IMR-90 (cell line): ENCODE measurements around the gene FADS2. TPM values are rescaled to one million over a fixed set of nuclear protein-coding genes. Genes with fewer than 3 reads are reported as not detected.

ENCODE experiments used
- ATAC-seq: fragments of 200-7000 bp; cut with Tn5 transposase; 2 replicates; pipeline ENCODE4 v1.9.1; 2020; ENCODE audit warnings: low read depth, mild to moderate bottlenecking, moderate library complexity
- BruUV-seq: library from RNA; stranded (reverse); fragments of 400-500 nt; replicated peaks from 2 replicates; lab custom pipeline; 2021; lab: Mats Ljungman, UMichigan
- CTCF ChIA-PET: fragments of 300-600 bp; formaldehyde crosslinking; extraction: SDS; loops from one replicate; lab custom pipeline; 2021; ENCODE audit warnings: antibody characterized with exemption; lab: Yijun Ruan, JAX
- POLR2A ChIA-PET: fragments of 300-600 bp; sonication (Branson Sonifier 250); formaldehyde crosslinking; loops from one replicate; lab custom pipeline; 2022; ENCODE audit warnings: antibody characterized with exemption; ENCODE audit not compliant: unreplicated experiment; lab: Charles Lee
- DNase-seq: peaks from one replicate; pipeline ENCODE4 v3.0.0; 2013
- H2AFZ ChIP-seq: replicated peaks from 2 replicates; pipeline ENCODE3; 2013; ENCODE audit warnings: low read length, mild to moderate bottlenecking; ENCODE audit not compliant: poor library complexity
- H2AK5ac ChIP-seq: 2 replicates; pipeline ENCODE4 v1.6.1; 2013; ENCODE audit warnings: low read depth, low read length, inconsistent platforms
- H2AK9ac ChIP-seq: replicated peaks from 2 replicates; pipeline ENCODE3; 2013; ENCODE audit warnings: mild to moderate bottlenecking, low read depth, low read length, moderate library complexity; ENCODE audit not compliant: poor library complexity
- H2BK120ac ChIP-seq: 2 replicates; pipeline ENCODE4 v1.6.1; 2013; ENCODE audit warnings: low read depth, low read length, inconsistent platforms
- H2BK15ac ChIP-seq: 3 replicates; pipeline ENCODE4 v1.6.1; 2013; ENCODE audit warnings: low read depth, low read length, inconsistent platforms
- H2BK20ac ChIP-seq: 2 replicates; pipeline ENCODE4 v1.6.1; 2013; ENCODE audit warnings: low read depth, mild to moderate bottlenecking, inconsistent platforms, low read length, moderate library complexity
- H2BK5ac ChIP-seq: 2 replicates; pipeline ENCODE4 v1.6.1; 2013; ENCODE audit warnings: mild to moderate bottlenecking, low read depth, low read length, inconsistent platforms; ENCODE audit not compliant: poor library complexity, severe bottlenecking
- H3K14ac ChIP-seq: replicated peaks from 2 replicates; pipeline ENCODE4 v1.6.1; 2013; ENCODE audit warnings: low read depth, low read length, inconsistent platforms
- H3K18ac ChIP-seq: 2 replicates; pipeline ENCODE4 v1.6.1; 2013; ENCODE audit warnings: low read depth, low read length, control low read depth
- H3K23ac ChIP-seq: 2 replicates; pipeline ENCODE4 v1.6.1; 2013; ENCODE audit warnings: low read depth, low read length, inconsistent platforms
- H3K27ac ChIP-seq: 2 replicates; pipeline ENCODE4 v1.5.1; 2013; ENCODE audit warnings: mild to moderate bottlenecking, control low read depth, low read length; ENCODE audit not compliant: insufficient read depth
- H3K27me3 ChIP-seq: 2 replicates; pipeline ENCODE4 v1.6.1; 2013; ENCODE audit warnings: low read length; ENCODE audit not compliant: control insufficient read depth, insufficient read depth
- H3K36me3 ChIP-seq: 2 replicates; pipeline ENCODE4 v1.6.1; 2013; ENCODE audit warnings: low read length, mixed read lengths; ENCODE audit not compliant: control insufficient read depth, insufficient read depth
- H3K4ac ChIP-seq: 2 replicates; pipeline ENCODE4 v1.6.1; 2013; ENCODE audit warnings: low read depth, low read length, inconsistent platforms
- H3K4me1 ChIP-seq: 2 replicates; pipeline ENCODE4 v1.6.1; 2013; ENCODE audit warnings: low read length, mixed read lengths; ENCODE audit not compliant: control insufficient read depth, insufficient read depth
- H3K4me2 ChIP-seq: 2 replicates; pipeline ENCODE4 v1.6.1; 2013; ENCODE audit warnings: low read depth, mild to moderate bottlenecking, control low read depth, low read length, moderate library complexity
- H3K4me3 ChIP-seq: 2 replicates; pipeline ENCODE4 v1.5.1; 2013; ENCODE audit warnings: low read depth, mild to moderate bottlenecking, control low read depth, low read length, moderate library complexity; ENCODE audit not compliant: insufficient read depth
- H3K56ac ChIP-seq: 2 replicates; pipeline ENCODE4 v1.6.1; 2013; ENCODE audit warnings: low read length, inconsistent platforms; ENCODE audit not compliant: insufficient read depth; ENCODE audit errors: extremely low read depth
- H3K79me1 ChIP-seq, 2 experiments: 2 replicates each; pipeline ENCODE4 v1.6.1; 2013; ENCODE audit warnings: low read length in 2 of 2, inconsistent platforms in 1 of 2, low read depth in 1 of 2
- H3K9ac ChIP-seq: 2 replicates; pipeline ENCODE4 v1.6.1; 2013; ENCODE audit warnings: low read depth, low read length, control low read depth
- H3K9me1 ChIP-seq: 2 replicates; pipeline ENCODE4 v1.6.1; 2013; ENCODE audit warnings: low read length, inconsistent platforms; ENCODE audit not compliant: insufficient read depth
- H3K9me3 ChIP-seq: 2 replicates; pipeline ENCODE4 v1.6.1; 2013; ENCODE audit warnings: low read length; ENCODE audit not compliant: control insufficient read depth, insufficient read depth
- H4K20me1 ChIP-seq: 2 replicates; pipeline ENCODE4 v1.6.1; 2013; ENCODE audit warnings: low read length, inconsistent platforms; ENCODE audit not compliant: insufficient read depth
- H4K5ac ChIP-seq: 2 replicates; pipeline ENCODE4 v1.6.1; 2013; ENCODE audit warnings: mild to moderate bottlenecking, low read depth, low read length, control low read depth
- H4K8ac ChIP-seq, 2 experiments: 2 replicates each; pipeline ENCODE4 v1.6.1; 2013; ENCODE audit warnings: low read depth in 2 of 2, low read length in 2 of 2, control low read depth in 1 of 2, inconsistent platforms in 1 of 2
- H4K91ac ChIP-seq: 2 replicates; pipeline ENCODE4 v1.6.1; 2013; ENCODE audit warnings: low read depth, low read length, inconsistent platforms; ENCODE audit not compliant: insufficient read depth
- CEBPB ChIP-seq: IDR thresholded peaks from 2 replicates; pipeline ENCODE4 v1.6.1; 2012; ENCODE audit warnings: low read depth, low read length, improper control_type of control experiment
- MAFK ChIP-seq: IDR thresholded peaks from 2 replicates; pipeline ENCODE4 v1.6.1; 2012; ENCODE audit warnings: low read depth, low read length, improper control_type of control experiment
- WGBS, 2 experiments: methylation state at CpG; one replicate each; pipeline versions ENCODE4 v1.1.5 to v1.1.7; 2013; ENCODE audit warnings: missing lambda C conversion rate in 2 of 2; ENCODE audit not compliant: insufficient read length in 1 of 2; ENCODE audit errors: extremely low coverage in 2 of 2; 5-methylcytosine and 5-hydroxymethylcytosine counted together
- dilution Hi-C: fragments of 300-500 bp; cut with HindIII; formaldehyde crosslinking; loops from one replicate; pipeline ENCODE4 v1.14.3; 2018; ENCODE audit warnings: low sequenced_read_pairs; ENCODE audit not compliant: unreplicated experiment
- in situ Hi-C: fragments of 300-500 bp; cut with MboI; formaldehyde crosslinking; loops from 3 replicates; pipeline ENCODE4 v1.14.3; 2019; ENCODE audit warnings: low sequenced_read_pairs, inconsistent platforms, mixed read lengths
- intact Hi-C: fragments of 100-400 bp; cut with micrococcal nuclease; formaldehyde crosslinking; loops from 2 replicates; pipeline ENCODE4 v1.10.0; 2022
- polyA plus RNA-seq, 3 experiments: library from polyadenylated mRNA; depleted of rRNA; stranded (reverse); fragments of >200 nt; gene quantifications; 2 replicates each; pipeline ENCODE4 v1.2.3, GENCODE V29; 2012; ENCODE audit warnings: low replicate concordance in 1 of 3
- total RNA-seq: library from RNA; depleted of rRNA; stranded (reverse); fragments of >200 nt; gene quantifications from 2 replicates; pipeline ENCODE4 v1.2.3, GENCODE V29; 2012

Gene FADS2
- total and polyA plus RNA-seq, 2 of the 4 experiments (the other 2 are of a cell fraction), result 33.3 to 88.4 TPM

DNA sequence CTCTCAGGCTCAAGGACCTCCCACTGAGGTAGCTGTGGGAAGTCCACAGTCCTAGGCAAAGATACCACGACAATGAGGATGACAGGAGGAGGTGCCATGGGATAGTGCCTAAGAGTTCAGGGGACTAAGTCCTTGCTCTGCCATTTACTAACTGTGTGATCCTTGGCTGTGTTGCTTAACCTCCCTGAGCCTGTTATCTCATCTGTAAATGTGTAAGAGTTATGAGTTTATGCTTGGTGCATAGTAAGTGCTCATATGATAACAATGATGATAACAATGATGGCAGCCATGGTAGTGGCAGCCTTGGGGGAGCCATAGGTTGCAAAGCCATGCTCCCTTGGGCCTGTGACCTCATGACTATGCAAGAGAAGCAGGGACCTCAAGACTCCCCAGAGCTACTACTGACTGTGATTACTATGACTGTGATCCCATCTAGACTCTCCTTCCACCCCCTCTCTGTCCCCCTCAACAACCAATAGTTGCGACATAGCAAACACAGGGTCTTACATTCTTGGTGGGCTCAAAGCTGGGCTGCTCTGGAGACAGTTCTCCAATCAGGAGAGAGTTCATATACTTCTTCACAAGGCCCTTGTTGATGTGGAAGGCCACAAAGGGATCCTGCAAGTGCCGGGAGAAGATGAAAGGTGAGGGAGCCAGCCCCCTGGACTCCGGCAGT lies 15.2 kb upstream of the FADS2 start:
- Histone ChIP-seq H3K4me1 (peaks cover 3% of the 10 kb centered on the region; the same call in 1 of the 2 replicates), H4K5ac (no peak overlapping the region), H3K4me2 (no peak overlapping the region), H3K23ac (no peak overlapping the region), H4K20me1 (no peaks in the 10 kb centered on the region; the same call in 1 of the 2 replicates), H2BK15ac (no peak overlapping the region), H2BK120ac (no peak overlapping the region), H3K79me1 (peaks cover 7 to 40% of the 10 kb centered on the region in 2 experiments; a peak in 3 of 4 replicates), H3K18ac (no peak overlapping the region), H3K27me3 (no peaks in the 10 kb centered on the region), H3K4me3 (no peak overlapping the region), H3K36me3 (peaks cover 42% of the 10 kb centered on the region), H3K56ac (no peak overlapping the region), H4K91ac (no peak overlapping the region), H2AFZ (no peak overlapping the region), H2AK9ac (no peak overlapping the region), H3K9ac (no peak overlapping the region), H2AK5ac (no peak overlapping the region), H2BK5ac (no peak overlapping the region), H4K8ac (no peak overlapping the region), H3K9me1 (peaks cover 14% of the 10 kb centered on the region), H3K9me3 (no peaks in the 10 kb centered on the region), H3K14ac (no peak overlapping the region), H3K27ac (no peak overlapping the region), H3K4ac (no peak overlapping the region), H2BK20ac (no peak overlapping the region)
- WGBS, 2 experiments, result 93% methylated on average over 3 of the region's 4 CpGs; no CpG with 5 or more reads in 1 of the 2 experiments
- intact Hi-C loops, result no loop called here
- BruUV-seq, result no TSS peak
- POLR2A ChIA-PET, result no interaction called here
- dilution Hi-C loops, result no loop called here
- in situ Hi-C loops, result no loop called here
- TF ChIP-seq CEBPB, result peak; percentile 75
- no peak for TF ChIP-seq MAFK
- CTCF ChIA-PET, result no interaction called here
- DNase-seq, result no peak
- no peak for ATAC-seq
